ENCODE data around the gene TMEM239.
"Not testable (repeated sequence)": the region's sequence is repeated elsewhere in the genome, so short reads cannot be mapped to it uniquely, and the experiment has no call there.

The TMEM239 gene

DNA sequence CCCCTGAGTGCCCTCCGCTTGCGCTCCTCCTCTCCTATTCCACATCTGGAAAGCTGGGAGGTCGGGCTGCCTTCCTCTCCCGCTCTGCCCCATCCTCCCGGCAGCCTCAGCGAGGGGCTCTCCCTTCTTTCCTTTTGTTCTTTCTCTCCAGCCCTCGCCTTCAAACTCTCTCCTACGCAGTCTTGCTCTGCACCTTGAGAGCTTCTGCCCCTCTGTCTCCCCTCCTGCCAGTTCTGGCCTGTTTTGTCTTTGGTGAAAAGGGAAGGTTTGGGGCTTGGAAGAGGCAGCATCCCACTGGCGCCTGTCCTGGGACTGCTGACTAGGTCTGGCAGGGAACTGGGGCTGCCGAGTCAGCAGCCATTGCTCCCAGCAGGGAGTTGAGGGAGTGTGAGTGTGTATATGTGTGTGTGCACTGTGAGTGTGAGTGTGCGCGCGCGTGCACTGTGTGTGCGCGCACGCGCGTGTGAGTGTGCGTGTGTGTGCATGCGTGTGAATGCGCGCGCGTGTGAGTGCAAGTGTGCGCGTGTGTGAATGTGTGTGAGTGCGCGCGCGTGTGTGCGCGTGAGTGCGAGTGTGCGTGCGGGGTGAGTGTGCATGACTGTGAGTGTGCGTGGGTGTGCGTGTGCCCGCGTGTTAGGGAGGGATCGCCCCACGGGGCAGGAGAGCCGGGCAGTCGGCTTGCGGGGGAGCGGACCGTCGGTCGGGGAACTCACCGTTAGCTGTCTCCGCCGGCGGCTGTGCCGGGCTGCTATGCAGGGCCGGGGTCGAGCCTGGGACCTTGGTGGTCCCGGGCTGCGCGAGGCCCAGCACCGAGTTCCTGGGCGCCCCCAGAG, 16.3 kb upstream of the TMEM239 start:
- DNase-seq (ENCODE audit: low spot score): no peak

DNA sequence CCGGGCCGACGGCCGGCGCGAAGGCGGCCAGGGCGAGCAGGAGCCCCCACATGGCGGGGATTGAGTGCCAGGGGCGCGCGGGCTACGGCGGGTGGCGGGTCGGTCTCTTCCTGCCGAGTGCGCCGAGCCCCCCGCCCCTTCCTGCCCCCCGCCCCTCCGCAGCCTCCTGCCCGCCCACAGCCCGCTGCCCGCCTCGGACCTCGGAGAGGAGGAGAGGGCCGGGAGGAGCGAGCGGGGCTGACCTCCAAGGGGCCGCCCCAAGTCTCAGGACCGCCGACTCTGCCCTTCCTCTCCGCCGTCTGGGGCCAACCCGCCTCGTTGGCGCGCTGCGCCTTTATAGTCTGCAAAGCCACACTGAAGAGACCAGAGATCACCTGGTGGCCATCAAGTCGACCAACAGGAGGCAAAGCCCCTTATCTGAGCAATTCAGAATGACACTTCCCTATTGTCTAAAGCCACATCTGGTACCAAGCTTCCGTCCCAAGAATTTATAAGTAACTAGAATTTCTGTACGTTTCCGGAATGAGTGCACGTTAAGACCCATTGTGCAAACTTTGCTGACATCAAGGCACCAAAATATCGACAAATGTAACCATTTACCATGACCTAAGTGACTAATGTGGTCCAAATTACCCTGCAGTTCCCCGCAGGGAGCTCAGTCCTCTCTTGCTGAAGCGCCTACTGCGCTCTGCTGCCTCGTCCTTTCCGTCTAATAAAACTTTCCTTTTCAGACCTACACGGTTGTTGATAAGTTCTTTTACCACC, 15.5 kb upstream of the TMEM239 start, which contains the start of gene CPXM1:
Gene CPXM1, minus strand, starts transcription at position 107 of the 765 bp plus-strand sequence. Its CDS starts 55 bp downstream, at position 52.
- no peak for DNase-seq (ENCODE audit: low spot score)

DNA sequence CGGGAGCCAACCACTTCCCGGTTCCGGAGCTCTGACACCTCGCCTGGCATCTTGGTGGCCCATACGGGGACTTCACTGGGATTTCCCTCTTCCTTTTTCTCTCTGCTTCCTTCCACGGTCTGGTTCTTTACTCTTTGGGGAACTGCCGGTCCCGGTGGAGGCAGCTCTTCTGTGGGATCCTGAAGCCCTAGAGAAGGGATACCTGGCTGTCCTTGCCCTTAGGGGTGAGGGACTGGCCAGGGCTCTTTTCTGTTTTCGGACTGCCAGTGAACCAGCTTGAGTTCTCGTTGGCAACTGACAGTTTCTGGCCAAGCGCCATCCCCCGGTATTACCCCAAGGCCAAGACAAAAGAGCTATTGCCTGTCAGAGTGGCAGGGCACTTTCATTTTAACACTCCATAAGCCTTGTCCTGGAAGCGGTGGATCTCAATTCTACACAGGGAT, 14.9 kb upstream of the TMEM239 start:
- no peak for DNase-seq (ENCODE audit: low spot score)

DNA sequence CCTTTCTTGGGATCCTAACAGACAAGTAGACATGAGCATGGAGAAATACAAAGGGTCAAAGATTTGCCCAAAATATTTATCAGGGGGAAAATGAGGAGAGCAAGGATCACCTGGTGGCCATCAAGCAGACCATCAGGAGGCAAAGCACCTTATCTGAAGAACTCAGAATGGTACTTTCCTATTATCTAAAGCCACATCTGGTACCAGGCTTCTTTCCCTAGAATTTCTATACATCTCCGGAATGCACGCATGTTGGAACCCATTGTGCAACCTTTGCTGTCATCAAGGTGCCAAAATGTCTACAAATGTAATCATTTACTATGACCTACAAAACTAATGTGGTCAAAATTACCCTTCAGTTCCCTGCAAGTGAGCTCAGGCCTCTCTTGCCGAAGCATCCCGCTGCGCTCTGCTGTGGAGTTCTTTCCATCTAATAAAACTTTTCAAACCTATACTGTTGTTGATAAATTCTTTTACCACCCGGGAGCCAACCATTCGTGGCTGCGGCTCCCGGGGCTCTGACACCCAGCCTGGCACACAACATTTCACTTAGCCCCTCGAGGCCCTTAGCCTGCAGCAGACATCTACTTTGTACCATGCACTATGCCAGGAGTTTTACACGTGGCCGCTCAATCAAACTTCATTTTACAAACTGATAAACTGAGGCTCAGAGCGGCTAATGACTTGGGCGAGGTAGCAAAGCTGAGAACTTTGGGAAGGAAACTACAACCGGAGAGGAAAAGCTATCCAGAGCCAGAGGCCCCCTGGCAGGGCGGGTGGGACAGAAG, 11.9 kb upstream of the TMEM239 start:
- no peak for DNase-seq (ENCODE audit: low spot score)

DNA sequence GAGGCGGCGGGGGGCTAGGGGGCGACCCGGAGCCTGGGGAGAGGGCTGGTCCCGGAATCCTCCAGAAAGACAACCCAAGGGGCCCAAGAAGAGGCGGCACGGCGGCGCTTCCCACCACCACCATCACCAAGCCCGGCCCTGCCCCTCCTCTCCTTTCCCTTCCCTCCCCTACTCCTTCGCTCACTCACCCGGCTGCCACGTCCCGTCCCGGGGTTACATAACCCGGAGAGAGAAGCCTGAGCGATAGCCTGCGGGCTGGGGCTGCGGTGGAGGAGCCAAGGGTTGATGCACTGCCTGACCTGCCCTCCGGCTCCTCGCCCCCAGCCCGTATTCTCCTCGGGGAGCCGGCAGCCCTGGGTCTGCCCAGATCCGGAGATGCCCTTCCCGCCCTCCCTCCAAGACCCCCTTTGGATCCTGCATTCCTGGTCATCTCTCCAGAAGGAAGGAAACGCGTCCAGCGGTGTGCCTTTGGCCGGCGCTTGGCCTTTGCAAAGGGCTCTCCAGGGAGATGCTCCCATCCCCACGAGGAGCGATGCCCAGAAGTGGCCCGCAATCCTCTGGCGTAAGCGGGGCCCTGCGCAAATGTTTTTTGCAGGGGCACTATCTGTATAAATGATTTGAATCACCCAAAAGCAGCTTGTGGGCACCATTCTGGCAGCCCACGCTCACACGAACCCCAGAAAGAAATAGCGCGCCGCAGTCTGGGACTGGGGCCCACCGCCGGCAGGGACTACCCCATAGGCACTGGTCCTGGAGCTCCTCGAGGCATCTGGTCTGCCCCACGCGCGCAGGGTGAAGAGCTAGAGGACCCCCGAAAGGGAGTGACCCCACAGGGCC, 11.1 kb upstream of the TMEM239 start:
- DNase-seq (ENCODE audit: low spot score): no peak

DNA sequence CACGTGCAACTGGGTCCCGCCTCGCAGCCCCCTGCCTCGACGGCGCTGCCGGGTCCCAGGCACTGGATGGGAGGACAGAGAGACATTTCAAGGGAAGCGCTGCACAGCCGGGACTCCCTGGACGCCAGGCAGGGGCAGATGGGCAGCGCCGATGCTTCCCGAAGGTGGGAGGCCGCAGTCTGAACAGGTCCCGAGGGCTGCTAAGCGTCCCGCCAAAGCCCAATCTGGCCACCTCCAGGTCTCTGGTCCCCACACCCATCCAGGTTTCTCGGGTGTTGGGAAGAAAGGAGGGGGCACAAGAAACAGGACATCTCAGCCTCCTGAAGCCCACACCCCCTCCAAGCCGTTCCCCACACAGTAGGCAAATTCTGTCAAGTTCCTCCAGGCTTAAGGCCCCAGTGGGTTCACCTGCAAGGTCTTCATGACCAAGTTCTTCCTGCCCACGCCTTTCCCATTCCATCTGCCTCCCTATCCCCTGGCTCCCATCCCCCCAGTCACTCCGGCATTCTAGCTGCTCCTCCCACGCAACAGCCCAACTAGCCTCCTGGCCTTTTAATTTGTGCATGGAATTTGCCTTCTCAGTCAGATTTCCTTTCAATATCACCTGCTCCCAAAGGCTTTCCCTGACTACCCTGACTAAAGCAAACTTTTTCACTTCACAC, 10.3 kb upstream of the TMEM239 start:
- no peak for DNase-seq (ENCODE audit: low spot score)

DNA sequence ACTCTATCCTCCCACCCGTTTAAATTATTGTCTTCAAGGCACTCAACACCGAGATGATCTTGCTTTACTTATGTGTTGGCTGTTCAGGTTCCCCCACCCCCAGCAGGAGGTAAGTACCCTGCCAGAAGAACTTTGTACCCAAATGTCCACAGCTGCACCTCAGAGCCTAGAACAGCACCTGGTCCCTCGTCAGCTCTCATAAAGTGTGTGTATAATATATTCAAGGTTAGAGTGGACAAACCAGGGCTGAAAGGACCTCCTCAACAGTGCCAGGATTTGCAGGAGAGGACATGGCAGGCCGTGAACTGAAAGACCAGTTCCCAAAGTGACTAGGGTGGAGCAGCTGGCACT, 9.8 kb upstream of the TMEM239 start:
- no peak for DNase-seq (ENCODE audit: low spot score)

DNA sequence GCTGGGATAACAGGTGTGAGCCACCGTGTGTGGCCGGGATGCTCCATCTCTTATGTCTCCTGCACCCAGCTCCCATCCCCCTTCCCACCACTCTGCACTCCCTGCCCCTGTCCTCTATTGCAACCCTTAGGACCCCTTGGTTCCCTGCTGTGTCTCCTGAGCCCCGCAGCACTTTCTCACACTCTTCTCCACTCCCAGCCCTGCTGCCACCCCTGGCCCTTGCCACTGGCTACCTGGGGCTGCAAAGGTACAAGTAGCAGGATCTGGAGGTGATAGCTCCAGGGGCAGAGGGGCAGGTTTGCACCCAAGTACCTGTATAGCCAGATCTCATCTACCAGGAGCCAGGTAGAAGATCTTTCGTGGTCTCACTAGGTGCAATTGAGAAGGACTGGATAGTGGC, 9.1 kb upstream of the TMEM239 start:
- no peak for DNase-seq (ENCODE audit: low spot score)

DNA sequence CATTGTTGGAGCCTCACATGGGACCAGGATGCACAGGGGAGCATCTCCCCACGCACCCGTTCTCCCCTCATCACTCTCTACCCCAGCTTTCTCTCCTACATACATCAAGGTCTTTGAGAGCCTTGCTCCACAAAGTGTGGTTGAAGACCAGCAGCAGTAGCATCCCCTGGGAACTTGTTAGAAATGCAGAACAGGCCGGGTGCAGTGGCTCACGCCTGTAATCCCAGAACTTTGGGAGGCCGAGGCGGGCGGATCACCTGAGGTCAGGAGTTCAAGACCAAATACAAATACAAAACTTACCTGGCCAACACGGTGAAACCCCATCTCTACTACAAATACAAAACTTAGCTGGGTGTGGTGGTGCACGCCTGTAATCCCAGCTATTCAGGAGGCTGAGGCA, 8.2 kb upstream of the TMEM239 start:
- DNase-seq (ENCODE audit: low spot score): not testable (repeated sequence)

DNA sequence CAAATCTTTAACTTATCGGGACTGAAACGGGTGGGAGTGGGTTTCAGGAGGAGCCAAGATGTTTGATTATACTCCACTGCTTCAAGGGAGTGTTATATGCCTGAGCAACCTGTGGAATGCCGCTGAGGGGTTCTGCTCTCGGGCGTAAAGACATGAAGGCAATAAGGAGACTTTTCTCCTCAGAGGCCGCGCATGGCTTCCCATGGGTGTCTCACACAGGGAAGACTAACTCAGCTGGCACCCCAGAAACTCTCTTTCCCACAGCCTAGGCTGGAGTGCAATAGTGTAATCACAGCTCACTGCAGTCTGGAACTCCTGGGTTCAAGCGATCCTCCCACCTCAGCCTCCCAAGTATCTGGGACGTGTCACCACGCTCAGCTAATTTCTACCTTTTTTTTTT, 6.5 kb upstream of the TMEM239 start:
- no peak for DNase-seq (ENCODE audit: low spot score)

DNA sequence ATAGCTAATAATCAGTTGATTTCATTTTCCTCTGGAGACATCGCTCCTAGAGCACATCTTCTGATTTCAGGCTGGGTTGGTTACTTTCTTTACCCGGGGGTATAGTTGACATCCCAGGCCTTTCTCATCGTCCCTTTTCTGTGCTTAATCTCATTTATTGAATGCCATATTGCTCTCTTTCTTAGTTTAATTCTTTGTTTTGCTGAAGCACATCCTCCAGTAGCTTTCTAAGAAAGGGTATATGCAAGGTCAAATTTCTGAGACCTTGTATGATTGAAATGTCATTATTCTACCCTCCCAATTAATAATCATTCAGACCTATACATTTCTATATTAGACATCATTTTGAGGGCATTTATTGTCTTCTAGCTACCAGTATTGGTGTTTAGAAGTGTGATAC, 4.0 kb upstream of the TMEM239 start:
- DNase-seq (ENCODE audit: low spot score): no peak

DNA sequence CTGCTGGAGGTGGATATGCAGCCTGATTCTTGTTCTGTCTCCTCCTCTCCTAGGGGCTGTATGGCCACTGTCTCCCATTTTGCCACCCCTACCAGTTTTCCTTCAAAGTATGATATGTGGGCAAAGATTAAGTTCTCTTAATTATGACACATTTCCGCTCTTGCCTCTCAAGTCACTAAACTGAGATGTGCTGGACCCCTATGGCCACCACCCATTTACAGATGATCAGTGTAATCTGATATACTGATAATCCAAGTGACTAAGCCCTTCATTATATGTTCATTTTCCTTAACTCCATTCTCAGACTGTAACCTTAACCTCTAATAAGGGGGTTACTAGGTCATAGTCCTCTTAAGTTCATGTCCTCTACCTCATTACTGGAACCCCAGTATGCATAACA, 2.1 kb upstream of the TMEM239 start:
- DNase-seq (ENCODE audit: low spot score): no peak

DNA sequence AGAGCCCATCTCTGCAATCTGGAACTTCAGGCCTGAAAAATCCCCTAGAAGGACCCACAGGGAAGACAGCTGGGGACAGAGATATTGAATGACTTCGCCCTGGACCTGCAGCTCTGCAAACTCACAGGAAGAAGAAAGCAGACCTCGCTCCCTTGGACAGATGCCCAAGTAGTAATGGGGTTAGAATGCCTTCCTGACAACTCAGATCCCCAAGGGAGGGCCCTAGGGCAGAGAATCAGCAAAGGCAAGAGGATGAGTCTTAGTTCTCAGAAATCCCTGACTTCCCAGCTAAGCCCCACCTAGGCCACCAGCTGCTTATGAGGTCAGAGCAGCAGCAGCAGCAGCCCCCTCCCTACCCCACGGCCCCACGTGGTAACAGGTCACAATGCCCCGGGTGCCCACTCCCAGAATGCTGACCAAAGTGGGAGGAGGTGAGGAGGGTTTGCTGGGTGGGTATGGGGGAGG, 1.5 kb upstream of the TMEM239 start, which contains the start of gene C20orf141:
Gene C20orf141, plus strand, starts transcription at position 401 of the 465 bp plus-strand sequence. CDS start 198 bp downstream, outside the sequence.
- no peak for DNase-seq (ENCODE audit: low spot score)

DNA sequence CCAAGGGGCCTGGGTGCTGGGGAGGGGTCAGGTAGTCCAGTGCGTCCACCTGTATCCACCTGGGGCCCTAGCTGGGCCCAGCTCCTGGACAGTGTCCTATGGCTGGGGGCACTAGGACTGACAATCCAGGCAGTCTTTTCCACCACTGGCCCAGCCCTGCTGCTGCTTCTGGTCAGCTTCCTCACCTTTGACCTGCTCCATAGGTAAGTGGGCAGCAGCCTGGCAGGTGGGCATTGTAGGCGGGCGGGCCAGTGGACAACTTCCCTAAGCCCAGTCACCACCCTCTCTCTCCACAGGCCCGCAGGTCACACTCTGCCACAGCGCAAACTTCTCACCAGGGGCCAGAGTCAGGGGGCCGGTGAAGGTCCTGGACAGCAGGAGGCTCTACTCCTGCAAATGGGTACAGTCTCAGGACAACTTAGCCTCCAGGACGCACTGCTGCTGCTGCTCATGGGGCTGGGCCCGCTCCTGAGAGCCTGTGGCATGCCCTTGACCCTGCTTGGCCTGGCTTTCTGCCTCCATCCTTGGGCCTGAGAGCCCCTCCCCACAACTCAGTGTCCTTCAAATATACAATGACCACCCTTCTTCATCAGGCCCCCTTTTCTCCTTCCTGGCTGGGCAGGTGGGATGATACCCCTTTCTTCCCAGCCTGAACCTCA, 793 bp upstream of the TMEM239 start:
- no peak for DNase-seq (ENCODE audit: low spot score)

DNA sequence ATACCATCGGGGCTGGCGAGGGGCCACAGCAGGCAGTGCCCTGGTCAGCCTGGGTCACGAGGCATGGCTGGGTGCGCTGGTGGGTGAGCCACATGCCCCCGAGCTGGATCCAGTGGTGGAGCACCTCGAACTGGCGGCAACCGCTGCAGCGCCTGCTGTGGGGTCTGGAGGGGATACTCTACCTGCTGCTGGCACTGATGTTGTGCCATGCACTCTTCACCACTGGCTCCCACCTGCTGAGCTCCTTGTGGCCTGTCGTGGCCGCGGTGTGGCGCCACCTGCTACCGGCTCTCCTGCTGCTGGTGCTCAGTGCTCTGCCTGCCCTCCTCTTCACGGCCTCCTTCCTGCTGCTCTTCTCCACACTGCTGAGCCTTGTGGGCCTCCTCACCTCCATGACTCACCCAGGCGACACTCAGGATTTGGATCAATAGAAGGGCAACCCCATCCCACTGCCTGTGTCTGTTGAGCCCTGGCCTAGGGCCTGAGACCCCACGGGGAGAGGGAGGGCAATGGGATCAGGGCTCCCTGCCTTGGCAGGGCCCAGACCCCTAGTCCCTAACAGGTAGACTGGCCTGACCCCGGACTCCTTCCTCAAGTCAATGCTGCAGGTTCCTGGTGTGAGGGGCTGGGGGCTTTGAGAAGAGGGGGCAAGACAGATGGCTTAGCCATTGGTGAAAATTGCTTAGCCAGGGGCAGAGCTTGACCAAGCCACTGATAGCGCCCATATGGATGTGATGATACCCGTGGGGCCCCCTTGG, 598 bp downstream of the TMEM239 start:
- DNase-seq (ENCODE audit: low spot score): no peak

DNA sequence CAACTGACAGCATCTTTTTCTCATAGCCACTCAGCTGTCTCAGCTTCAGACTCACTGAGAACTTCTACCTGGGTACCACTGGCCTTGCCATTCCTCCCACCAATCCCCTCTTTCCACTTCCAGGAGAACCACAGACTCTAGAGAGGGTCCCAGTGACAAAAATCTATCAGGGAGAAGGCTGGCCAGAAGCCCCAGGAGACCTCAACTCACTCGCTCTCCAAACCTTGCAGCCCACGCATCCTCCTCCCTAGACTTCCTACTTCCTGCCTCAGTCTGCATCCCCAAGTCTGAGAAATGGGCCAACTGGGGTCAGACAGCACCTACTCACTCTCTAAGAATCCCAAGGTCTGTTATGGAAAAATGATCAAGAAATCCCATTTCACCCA, 1.2 kb downstream of the TMEM239 start:
- DNase-seq (ENCODE audit: low spot score): no peak

DNA sequence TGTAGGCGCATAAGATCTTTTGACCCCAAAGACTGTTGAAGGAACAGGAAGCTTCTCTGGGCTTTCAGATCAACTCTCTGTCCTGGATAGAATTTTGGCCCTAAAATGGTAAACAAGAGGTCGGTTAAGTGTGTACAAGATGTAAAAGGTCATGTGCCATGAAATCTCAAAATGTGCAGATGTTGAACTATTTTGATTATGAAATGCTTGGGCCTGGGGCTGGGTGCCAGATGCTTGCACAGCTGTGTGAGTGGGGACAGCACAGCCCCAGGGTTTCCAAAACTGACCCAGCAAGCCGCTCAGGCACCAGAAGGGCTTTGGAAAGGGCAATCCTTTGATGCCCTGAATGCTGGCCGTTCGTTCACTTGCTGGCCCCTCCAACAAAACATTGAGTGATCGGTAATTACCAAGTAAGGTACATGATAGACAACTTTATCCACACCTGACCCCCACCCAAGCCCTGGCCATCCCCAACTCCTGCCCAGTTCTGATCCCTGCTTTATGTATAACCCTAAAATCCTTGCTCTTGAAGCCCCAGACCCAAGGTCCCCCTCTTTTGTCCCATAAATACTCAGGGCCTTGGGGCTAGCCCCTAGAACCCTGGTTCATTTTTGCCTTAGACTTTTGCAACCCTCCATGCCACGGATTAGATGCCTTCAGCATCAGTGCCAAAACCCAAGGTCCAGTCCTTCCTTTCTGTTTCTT, 1.9 kb downstream of the TMEM239 start:
- DNase-seq (ENCODE audit: low spot score): no peak

DNA sequence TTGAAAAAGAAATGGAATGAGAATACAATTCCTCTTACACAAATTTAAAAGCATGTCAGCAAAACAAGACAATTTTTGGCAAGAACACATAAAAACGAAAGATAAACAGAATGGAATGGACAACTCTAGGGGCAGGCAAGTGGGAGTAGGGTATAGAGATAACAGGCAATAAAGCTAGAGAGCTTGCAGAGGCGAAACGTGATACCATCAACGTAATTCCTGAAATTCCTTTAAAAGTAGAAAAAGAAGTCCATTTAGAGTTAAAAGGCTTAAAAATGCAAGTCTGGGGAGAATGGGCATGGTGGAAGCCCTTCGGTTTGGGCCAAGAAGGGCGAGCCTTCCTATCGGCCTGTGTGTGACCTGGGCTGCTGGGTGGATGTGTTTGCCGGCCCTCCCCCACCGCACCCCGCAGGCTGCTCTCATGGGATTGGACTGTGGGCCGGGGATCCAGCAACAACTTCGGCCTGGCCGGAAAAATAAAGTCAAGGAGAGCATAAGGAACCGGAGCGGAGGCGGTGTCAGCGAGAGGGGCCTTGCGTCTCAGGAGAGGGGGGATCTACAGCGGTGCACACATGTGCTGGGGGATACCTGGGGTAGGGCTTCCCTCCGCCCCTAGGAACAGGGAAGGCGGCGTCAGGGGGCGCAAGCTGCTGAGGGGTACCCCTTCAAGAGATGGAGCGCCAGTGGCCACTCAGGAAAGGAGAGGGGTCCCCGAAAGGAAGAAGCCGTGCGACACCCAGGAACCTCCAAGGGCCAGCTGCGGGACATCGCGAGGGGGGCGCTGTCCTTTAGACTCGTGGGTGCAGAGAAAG, 4.1 kb downstream of the TMEM239 start:
- no peak for DNase-seq (ENCODE audit: low spot score)
